Upper lobe of left lung (tissue), 6 donors: ENCODE results near the gene C6orf58. TPM values are rescaled to one million over a fixed set of nuclear protein-coding genes. Genes with fewer than 3 reads are reported as not detected.

Source experiments
- ATAC-seq, 2 donors: fragments of 200-7000 bp; cut with Tn5 transposase; one replicate each; pipeline ENCODE4 v1.9.1; 2022; ENCODE audit warnings: mild to moderate bottlenecking in 2 of 2, moderate library complexity in 2 of 2; ENCODE audit not compliant: low FRiP score in 2 of 2
- DNase-seq, 2 donors: peaks; one replicate each; pipeline ENCODE4 v3.0.0-alpha.2; 2019 to 2020
- H3K27ac ChIP-seq, 4 donors: fragments of 200-600 bp; sonication (generic); one replicate each; pipeline ENCODE4 v1.5.1; 2016 to 2019
- H3K27me3 ChIP-seq, 4 donors: fragments of 200-600 bp; sonication (generic); one replicate each; pipeline ENCODE4 v1.5.1; 2017 to 2019
- H3K36me3 ChIP-seq, 4 donors: fragments of 200-600 bp; sonication (generic); one replicate each; pipeline ENCODE4 v1.5.1; 2016 to 2019
- H3K4me1 ChIP-seq, 4 donors: fragments of 200-600 bp; sonication (generic); one replicate each; pipeline ENCODE4 v1.5.1; 2018 to 2019
- H3K4me3 ChIP-seq, 4 donors: fragments of 200-600 bp; sonication (generic); one replicate each; pipeline ENCODE4 v1.5.1; 2017 to 2019; ENCODE audit warnings: mild to moderate bottlenecking in 2 of 4, moderate library complexity in 1 of 4
- H3K9me3 ChIP-seq, 4 donors: fragments of 200-600 bp; sonication (generic); one replicate each; pipeline ENCODE4 v1.5.1; 2018 to 2019
- CTCF ChIP-seq, 6 experiments: fragments of 450-650 bp in 4 of 6; fragments of 200-600 bp in 2 of 6; sonication (generic) in 2 of 6; IDR thresholded peaks; one replicate each; pipeline ENCODE4 v1.5.1; 2016 to 2019; ENCODE audit warnings: antibody characterized with exemption in 6 of 6
- EP300 ChIP-seq, 4 donors: sonication (generic); formaldehyde crosslinking; IDR thresholded peaks; one replicate each; pipeline ENCODE4 v1.5.1; 2017; ENCODE audit warnings: antibody characterized with exemption in 4 of 4, control low read depth in 2 of 4
- POLR2A ChIP-seq, 4 donors: fragments of 450-650 bp; IDR thresholded peaks; one replicate each; pipeline ENCODE4 v1.5.1; 2016 to 2017; ENCODE audit warnings: antibody characterized with exemption in 4 of 4, mild to moderate bottlenecking in 2 of 4
- POLR2AphosphoS5 ChIP-seq, 2 donors: sonication (generic); formaldehyde crosslinking; IDR thresholded peaks; one replicate each; pipeline ENCODE4 v1.5.1; 2017; ENCODE audit warnings: antibody characterized with exemption in 2 of 2
- WGBS, 2 donors: methylation state at CpG; one replicate each; pipeline ENCODE4 v1.1.5; 2017 to 2018; 5-methylcytosine and 5-hydroxymethylcytosine counted together
- total RNA-seq, 6 donors: library from RNA; depleted of rRNA in 4 of 6; stranded (reverse); fragments of >200 nt in 4 of 6; gene quantifications; one replicate each; pipeline versions ENCODE4 v1.1.0 to v1.2.1, GENCODE V29; 2016 to 2021
- donor health status: DM: no; HTN: no; CAD: no; lungs with moderate emphysema.
- donor health status: DM: no; HTN: yes; CAD: no; lungs with severe emphysema.

C6orf58 gene
- total RNA-seq, 6 donors from 2014 or later, result not detected

GRCh38 chr6:127570739-127571389, 6.1 kb upstream of the C6orf58 start:
- H3K9me3 ChIP-seq, result no peaks in the 10 kb centered on the region
- H3K4me3 ChIP-seq, result no peak overlapping the region
- TF ChIP-seq EP300 (IDR thresholded peaks at IDR 0.05) (no peak), CTCF (IDR thresholded peaks at IDR 0.05) (no peak), POLR2AphosphoS5 (IDR thresholded peaks at IDR 0.05) (no peak), POLR2A (IDR thresholded peaks at IDR 0.05) (no peak)
- 52 to 80% methylated on average over 1 of the region's 1 CpG for WGBS, 2 donors
- no peak for ATAC-seq
- no peak for DNase-seq
- peaks cover 0 to 6% (median 0%) of the 10 kb centered on the region in 4 donors for H3K4me1 ChIP-seq
- no peak overlapping the region for H3K27ac ChIP-seq
- no peaks in the 10 kb centered on the region for H3K27me3 ChIP-seq
- H3K36me3 ChIP-seq, result no peaks in the 10 kb centered on the region

DNA sequence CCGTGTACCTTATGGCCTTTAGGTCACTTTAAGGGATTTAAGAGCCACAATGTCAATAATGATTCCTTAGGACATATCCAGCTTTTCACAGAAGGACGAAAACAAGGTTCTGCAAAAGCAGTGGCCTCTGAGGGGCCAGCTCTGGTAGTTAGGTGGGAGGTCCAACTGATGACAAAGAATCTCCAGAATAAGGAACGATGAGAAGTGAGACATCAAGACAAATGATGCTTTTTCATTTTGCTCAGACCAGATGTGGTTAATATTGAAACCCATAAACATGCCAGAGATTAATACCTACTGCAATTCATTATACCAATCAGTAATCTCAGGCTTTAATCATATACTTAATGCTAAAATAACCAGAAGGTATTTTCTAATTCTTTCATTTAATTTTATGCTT, 1.9 kb downstream of the C6orf58 start:
- no peaks in the 10 kb centered on the region for H3K36me3 ChIP-seq
- DNase-seq, result no peak
- 69 to 80% methylated on average over 3 of the region's 3 CpGs for WGBS, 2 donors
- no peak for ATAC-seq
- H3K27ac ChIP-seq, result no peak overlapping the region
- TF ChIP-seq EP300 (IDR thresholded peaks at IDR 0.05) (no peak), CTCF (IDR thresholded peaks at IDR 0.05) (no peak), POLR2A (IDR thresholded peaks at IDR 0.05) (no peak), POLR2AphosphoS5 (IDR thresholded peaks at IDR 0.05) (no peak)
- H3K9me3 ChIP-seq, result no peaks in the 10 kb centered on the region
- no peaks in the 10 kb centered on the region for H3K27me3 ChIP-seq
- no peak overlapping the region for H3K4me3 ChIP-seq
- H3K4me1 ChIP-seq, result no peaks in the 10 kb centered on the region

DNA sequence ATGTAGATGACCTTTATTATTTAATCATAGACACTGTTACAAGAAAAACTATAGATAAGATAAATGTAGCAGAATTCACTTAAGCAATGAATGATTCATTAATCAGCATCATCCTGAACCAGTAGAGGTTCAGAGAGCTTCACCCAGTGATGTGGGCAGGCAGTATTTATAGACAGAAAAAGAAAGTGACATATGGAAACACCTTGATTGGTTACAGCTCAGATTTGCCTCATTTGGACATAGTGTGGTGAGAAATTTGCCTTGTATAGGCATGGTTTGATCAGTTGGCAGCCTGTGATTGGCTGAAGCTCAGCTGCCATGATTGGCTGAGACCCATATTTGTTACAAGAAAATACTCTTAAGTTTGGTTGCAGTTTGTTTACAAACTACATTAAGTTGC, 4.6 kb downstream of the C6orf58 start:
- DNase-seq (no peak), ATAC-seq (no peak)
- Histone ChIP-seq H3K4me3 (no peak overlapping the region), H3K27ac (no peak overlapping the region), H3K4me1 (no peaks in the 10 kb centered on the region), H3K27me3 (no peaks in the 10 kb centered on the region), H3K36me3 (no peaks in the 10 kb centered on the region), H3K9me3 (no peaks in the 10 kb centered on the region)
- TF ChIP-seq POLR2AphosphoS5 (IDR thresholded peaks at IDR 0.05), result no peak
- TF ChIP-seq EP300 (IDR thresholded peaks at IDR 0.05), result no peak
- no peak for TF ChIP-seq CTCF (IDR thresholded peaks at IDR 0.05)
- TF ChIP-seq POLR2A (IDR thresholded peaks at IDR 0.05), result no peak

DNA sequence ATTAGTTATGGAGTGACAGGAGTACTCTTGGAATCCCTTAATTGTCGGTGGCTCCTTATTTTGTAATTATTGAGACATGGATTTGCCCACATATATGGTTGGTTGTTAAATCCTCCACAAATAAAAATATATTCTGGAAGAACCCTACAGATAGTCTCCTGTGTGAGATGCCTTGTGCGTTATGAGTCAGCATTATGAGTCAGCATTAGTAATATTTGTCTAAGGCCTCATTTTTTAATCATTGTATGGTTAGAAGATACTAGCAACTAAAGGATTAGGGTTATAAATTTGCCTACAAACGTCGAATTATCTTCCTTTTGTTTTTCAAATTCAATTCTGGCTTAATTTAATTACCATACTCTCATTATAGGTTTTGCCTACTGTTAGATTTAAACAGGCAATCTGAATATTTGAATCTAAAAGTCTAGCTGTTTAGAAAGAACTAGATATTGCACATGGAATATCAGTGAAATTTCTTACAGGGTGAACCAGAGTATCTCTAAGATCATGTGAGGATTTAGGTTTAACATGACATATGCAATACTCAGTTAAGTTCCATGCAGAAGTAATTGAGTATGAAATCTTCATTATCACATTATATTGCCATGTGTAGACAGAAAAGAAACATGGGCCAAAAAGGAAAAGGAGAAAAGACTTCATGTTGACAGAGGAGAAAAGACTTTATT, 5.9 kb downstream of the C6orf58 start:
- Histone ChIP-seq H3K36me3 (no peaks in the 10 kb centered on the region), H3K27me3 (no peaks in the 10 kb centered on the region), H3K27ac (no peak overlapping the region), H3K4me3 (no peak overlapping the region), H3K9me3 (no peaks in the 10 kb centered on the region), H3K4me1 (no peaks in the 10 kb centered on the region)
- DNase-seq (no peak), ATAC-seq (no peak)
- 83 to 89% methylated on average over 4 of the region's 4 CpGs for WGBS, 2 donors
- no peak for TF ChIP-seq EP300 (IDR thresholded peaks at IDR 0.05)
- no peak for TF ChIP-seq POLR2AphosphoS5 (IDR thresholded peaks at IDR 0.05)
- no peak for TF ChIP-seq CTCF (IDR thresholded peaks at IDR 0.05)
- no peak for TF ChIP-seq POLR2A (IDR thresholded peaks at IDR 0.05)

- Histone ChIP-seq H3K27me3 (no peaks in the 10 kb centered on the region), H3K27ac (no peak overlapping the region), H3K4me1 (no peaks in the 10 kb centered on the region), H3K36me3 (no peaks in the 10 kb centered on the region), H3K9me3 (no peaks in the 10 kb centered on the region), H3K4me3 (no peak overlapping the region)
- no peak for DNase-seq
- WGBS, 2 donors, result 89 to 93% methylated on average over 2 of the region's 2 CpGs
- TF ChIP-seq CTCF (IDR thresholded peaks at IDR 0.05) (no peak), POLR2AphosphoS5 (IDR thresholded peaks at IDR 0.05) (no peak), POLR2A (IDR thresholded peaks at IDR 0.05) (no peak), EP300 (IDR thresholded peaks at IDR 0.05) (no peak)
- ATAC-seq, result no peak
Measured at GRCh38 chr6:127585123-127585522, 8.1 kb downstream of the C6orf58 start.
